Tibial nerve (tissue), 4 donors: ENCODE results near the gene ABCC4. TPM values are rescaled to one million over a fixed set of nuclear protein-coding genes. Genes with fewer than 3 reads are reported as not detected.

ENCODE experiments used
- DNase-seq, 2 donors: peaks; one replicate each; pipeline ENCODE4 v3.0.0-alpha.2; 2019; ENCODE audit warnings: low spot score in 2 of 2
- H3K27ac ChIP-seq, 4 donors: fragments of 200-600 bp; sonication (generic) in 3 of 4; one replicate each; pipeline ENCODE4 v1.5.1; 2017 to 2019; ENCODE audit warnings: mild to moderate bottlenecking in 1 of 4
- H3K27me3 ChIP-seq, 2 donors: fragments of 200-600 bp; sonication (generic) in 1 of 2; one replicate each; pipeline versions ENCODE4 v1.5.1 to v1.6.0; 2017 to 2019
- H3K36me3 ChIP-seq, 3 donors: fragments of 200-600 bp; sonication (generic); one replicate each; pipeline ENCODE4 v1.5.1; 2018 to 2019
- H3K4me1 ChIP-seq, 4 donors: fragments of 200-600 bp; sonication (generic) in 3 of 4; one replicate each; pipeline ENCODE4 v1.5.1; 2017 to 2019
- H3K4me3 ChIP-seq, 4 donors: fragments of 200-600 bp; sonication (generic) in 3 of 4; one replicate each; pipeline ENCODE4 v1.5.1; 2017 to 2019; ENCODE audit warnings: mild to moderate bottlenecking in 1 of 4, moderate library complexity in 1 of 4
- H3K9me3 ChIP-seq, 4 donors: fragments of 200-600 bp; sonication (generic) in 3 of 4; one replicate each; pipeline ENCODE4 v1.5.1; 2017 to 2019
- EP300 ChIP-seq, 2 donors: sonication (generic); formaldehyde crosslinking; IDR thresholded peaks; one replicate each; pipeline ENCODE4 v1.6.1; 2017; ENCODE audit warnings: antibody characterized with exemption in 2 of 2, mild to moderate bottlenecking in 1 of 2
- POLR2A ChIP-seq, 2 donors: fragments of 450-650 bp; IDR thresholded peaks; one replicate each; pipeline ENCODE4 v1.6.1; 2017; ENCODE audit warnings: antibody characterized with exemption in 2 of 2, mild to moderate bottlenecking in 2 of 2, moderate library complexity in 2 of 2
- WGBS, 2 donors: methylation state at CpG; one replicate each; pipeline ENCODE4 v1.1.5; 2018; 5-methylcytosine and 5-hydroxymethylcytosine counted together
- total RNA-seq, 4 donors: library from RNA; depleted of rRNA; stranded (reverse); fragments of >200 nt; gene quantifications; one replicate each; pipeline ENCODE4 v1.1.0, GENCODE V29; 2016
- TF ChIP-seq, protein P1 (sequence below), 5 experiments: fragments of 200-600 bp in 3 of 5; fragments of 450-650 bp in 2 of 5; sonication (generic) in 3 of 5; IDR thresholded peaks; one replicate each; pipeline ENCODE4 v1.5.1; 2016 to 2019; ENCODE audit warnings: antibody characterized with exemption in 5 of 5, mild to moderate bottlenecking in 3 of 5, moderate library complexity in 2 of 5

ABCC4 gene
- total RNA-seq, 4 donors from 2014 or later = 5.7 to 20.1 (median 9.3) TPM

DNA sequence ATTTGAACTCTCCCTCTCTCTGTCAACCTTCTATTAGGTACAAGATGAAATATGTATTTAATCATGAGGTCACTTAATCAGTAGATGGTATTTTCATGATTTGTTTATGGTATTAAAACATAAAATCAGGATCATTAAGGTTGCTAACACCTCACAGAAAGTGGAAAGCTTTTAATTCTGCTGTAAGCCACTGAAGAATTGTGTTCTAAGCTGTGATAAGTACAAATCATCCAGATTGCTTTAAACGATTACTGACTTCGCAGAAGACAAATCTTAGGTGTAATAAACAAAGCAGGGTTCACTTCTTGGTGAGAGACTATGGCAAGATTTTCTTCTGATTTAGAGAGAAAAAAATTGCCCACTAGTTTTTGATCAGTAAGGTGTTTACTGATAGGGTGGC, 214.5 kb downstream of the ABCC4 start:
- DNase-seq = no peak
- no peak overlapping the region for H3K4me3 ChIP-seq
- WGBS, 2 donors = 83 to 91% methylated on average over 2 of the region's 2 CpGs
- H3K36me3 ChIP-seq = no peaks in the 10 kb centered on the region
- TF ChIP-seq POLR2A (IDR thresholded peaks at IDR 0.05) = no peak
- TF ChIP-seq EP300 (IDR thresholded peaks at IDR 0.05) = no peak
- TF ChIP-seq, protein P1, sequence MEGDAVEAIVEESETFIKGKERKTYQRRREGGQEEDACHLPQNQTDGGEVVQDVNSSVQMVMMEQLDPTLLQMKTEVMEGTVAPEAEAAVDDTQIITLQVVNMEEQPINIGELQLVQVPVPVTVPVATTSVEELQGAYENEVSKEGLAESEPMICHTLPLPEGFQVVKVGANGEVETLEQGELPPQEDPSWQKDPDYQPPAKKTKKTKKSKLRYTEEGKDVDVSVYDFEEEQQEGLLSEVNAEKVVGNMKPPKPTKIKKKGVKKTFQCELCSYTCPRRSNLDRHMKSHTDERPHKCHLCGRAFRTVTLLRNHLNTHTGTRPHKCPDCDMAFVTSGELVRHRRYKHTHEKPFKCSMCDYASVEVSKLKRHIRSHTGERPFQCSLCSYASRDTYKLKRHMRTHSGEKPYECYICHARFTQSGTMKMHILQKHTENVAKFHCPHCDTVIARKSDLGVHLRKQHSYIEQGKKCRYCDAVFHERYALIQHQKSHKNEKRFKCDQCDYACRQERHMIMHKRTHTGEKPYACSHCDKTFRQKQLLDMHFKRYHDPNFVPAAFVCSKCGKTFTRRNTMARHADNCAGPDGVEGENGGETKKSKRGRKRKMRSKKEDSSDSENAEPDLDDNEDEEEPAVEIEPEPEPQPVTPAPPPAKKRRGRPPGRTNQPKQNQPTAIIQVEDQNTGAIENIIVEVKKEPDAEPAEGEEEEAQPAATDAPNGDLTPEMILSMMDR (IDR thresholded peaks at IDR 0.05) = no peak
- no peaks in the 10 kb centered on the region for H3K27me3 ChIP-seq
- H3K9me3 ChIP-seq = no peaks in the 10 kb centered on the region
- H3K27ac ChIP-seq = no peak overlapping the region
- H3K4me1 ChIP-seq = no peaks in the 10 kb centered on the region

DNA sequence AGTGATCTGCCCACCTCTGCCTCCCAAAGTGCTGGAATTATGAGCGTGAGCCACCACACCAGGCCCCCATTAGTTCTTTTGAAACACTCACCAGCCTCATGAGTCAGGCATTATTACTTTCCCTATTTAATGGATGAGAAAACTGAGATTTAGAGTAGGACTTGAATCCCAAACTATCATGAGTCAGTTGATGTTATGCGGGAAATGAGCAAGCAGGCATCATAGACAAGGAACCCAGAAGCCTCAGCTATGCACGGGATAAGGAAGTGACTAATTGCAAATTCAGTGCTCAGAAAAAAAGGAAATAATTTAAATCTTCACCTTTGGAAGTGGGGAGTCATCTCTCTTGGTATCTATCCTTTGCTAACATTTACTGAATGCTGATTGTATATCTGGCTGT, 217.5 kb downstream of the ABCC4 start:
- no peaks in the 10 kb centered on the region for H3K27me3 ChIP-seq
- DNase-seq = no peak
- no peaks in the 10 kb centered on the region for H3K36me3 ChIP-seq
- 80 to 90% methylated on average over 3 of the region's 3 CpGs for WGBS, 2 donors
- TF ChIP-seq, protein P1 (IDR thresholded peaks at IDR 0.05) = no peak
- TF ChIP-seq EP300 (IDR thresholded peaks at IDR 0.05) = no peak
- TF ChIP-seq POLR2A (IDR thresholded peaks at IDR 0.05) = no peak
- H3K4me3 ChIP-seq = no peak overlapping the region
- no peak overlapping the region for H3K27ac ChIP-seq
- no peaks in the 10 kb centered on the region for H3K9me3 ChIP-seq
- no peaks in the 10 kb centered on the region for H3K4me1 ChIP-seq

DNA sequence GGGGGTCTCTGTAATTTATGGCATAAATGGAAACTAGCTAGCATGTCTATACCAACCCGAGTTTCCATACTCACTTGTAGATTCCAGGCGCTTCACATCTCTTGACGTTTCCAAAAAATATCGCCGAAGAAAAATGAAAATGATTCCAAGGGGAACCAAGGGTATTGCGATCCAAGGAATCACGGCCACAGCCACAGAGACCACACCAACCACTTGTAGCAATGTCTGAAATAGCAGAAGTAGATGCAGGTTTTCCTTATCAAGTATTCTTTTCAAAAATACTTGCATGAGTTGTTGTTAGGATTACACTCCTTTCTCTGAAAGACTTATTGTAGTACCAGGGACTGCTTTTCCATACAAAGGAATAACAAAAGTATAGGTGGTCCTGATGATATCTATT, 218.2 kb downstream of the ABCC4 start:
- Histone ChIP-seq H3K36me3 (no peaks in the 10 kb centered on the region), H3K9me3 (no peaks in the 10 kb centered on the region), H3K4me1 (no peaks in the 10 kb centered on the region), H3K27ac (no peak overlapping the region), H3K27me3 (no peaks in the 10 kb centered on the region), H3K4me3 (no peak overlapping the region)
- WGBS, 2 donors = 90 to 91% methylated on average over 7 of the region's 7 CpGs
- TF ChIP-seq, protein P1 (IDR thresholded peaks at IDR 0.05) = no peak
- TF ChIP-seq EP300 (IDR thresholded peaks at IDR 0.05) (no peak), POLR2A (IDR thresholded peaks at IDR 0.05) (no peak)
- no peak for DNase-seq

DNA sequence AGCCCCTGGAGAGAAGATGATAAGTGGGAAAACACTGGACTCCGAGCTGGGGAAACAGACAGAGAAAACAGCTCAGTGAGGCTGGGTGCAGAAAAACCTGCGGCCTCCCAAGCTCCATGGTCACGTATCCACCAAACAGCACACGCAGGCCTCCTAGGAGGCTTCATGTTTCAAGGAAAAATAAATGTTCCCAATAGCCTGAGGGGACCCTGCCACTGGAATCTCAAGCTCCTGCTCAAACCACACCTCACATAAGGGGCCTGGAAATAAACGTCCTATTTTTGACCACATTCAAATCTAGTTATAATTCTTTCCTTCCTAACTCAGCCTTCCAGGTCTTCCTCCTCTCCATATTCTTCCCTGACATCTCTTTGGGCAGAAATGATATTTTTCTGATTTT, 225.7 kb downstream of the ABCC4 start:
- TF ChIP-seq, protein P1 (IDR thresholded peaks at IDR 0.05) = no peak
- TF ChIP-seq POLR2A (IDR thresholded peaks at IDR 0.05) (no peak), EP300 (IDR thresholded peaks at IDR 0.05) (no peak)
- no peak for DNase-seq
- WGBS, 2 donors = 65 to 74% methylated on average over 5 of the region's 5 CpGs
- Histone ChIP-seq H3K9me3 (no peaks in the 10 kb centered on the region), H3K4me3 (no peak overlapping the region), H3K4me1 (no peaks in the 10 kb centered on the region), H3K27ac (no peak overlapping the region), H3K27me3 (no peaks in the 10 kb centered on the region), H3K36me3 (no peaks in the 10 kb centered on the region)

GRCh38 chr13:95074820-95075219, 226.4 kb downstream of the ABCC4 start:
- Histone ChIP-seq H3K36me3 (no peaks in the 10 kb centered on the region), H3K4me3 (no peak overlapping the region), H3K27ac (no peak overlapping the region), H3K27me3 (no peaks in the 10 kb centered on the region), H3K4me1 (no peaks in the 10 kb centered on the region), H3K9me3 (no peaks in the 10 kb centered on the region)
- DNase-seq = no peak
- 78 to 80% methylated on average over 3 of the region's 3 CpGs for WGBS, 2 donors
- no peak for TF ChIP-seq EP300 (IDR thresholded peaks at IDR 0.05)
- TF ChIP-seq POLR2A (IDR thresholded peaks at IDR 0.05) = no peak
- TF ChIP-seq, protein P1 (IDR thresholded peaks at IDR 0.05) = no peak
